Endodermal cell (in vitro differentiated cells): Measurements from ENCODE around the gene HOXB2. TPM values are rescaled to one million over a fixed set of nuclear protein-coding genes. Genes with fewer than 3 reads are reported as not detected.

Source experiments
- DNase-seq: peaks from one replicate; pipeline ENCODE4 v3.0.0-alpha.2; 2017
- H3K27ac ChIP-seq: 2 replicates; pipeline ENCODE4 v1.5.1; 2013; ENCODE audit warnings: mild to moderate bottlenecking, low read depth, low read length, moderate library complexity
- H3K27me3 ChIP-seq: 2 replicates; pipeline ENCODE4 v1.6.1; 2013; ENCODE audit warnings: mild to moderate bottlenecking, low read length, moderate library complexity; ENCODE audit not compliant: insufficient read depth, control insufficient read depth, poor library complexity, severe bottlenecking
- H3K36me3 ChIP-seq: 2 replicates; pipeline ENCODE4 v1.7.0; 2013; ENCODE audit warnings: mild to moderate bottlenecking, low read length, moderate library complexity; ENCODE audit not compliant: control insufficient read depth, insufficient read depth
- H3K4me1 ChIP-seq: one replicate; pipeline ENCODE4 v1.7.0; 2013; ENCODE audit warnings: low read length; ENCODE audit not compliant: control insufficient read depth, insufficient read depth
- H3K4me3 ChIP-seq: 2 replicates; pipeline ENCODE4 v1.5.1; 2013; ENCODE audit warnings: mild to moderate bottlenecking, low read length, moderate library complexity
- H3K9ac ChIP-seq: 2 replicates; pipeline ENCODE4 v1.6.1; 2013; ENCODE audit warnings: mild to moderate bottlenecking, low read length, moderate library complexity; ENCODE audit not compliant: poor library complexity, severe bottlenecking; ENCODE audit errors: extremely low read depth
- H3K9me3 ChIP-seq: 2 replicates; pipeline ENCODE4 v1.6.1; 2013; ENCODE audit warnings: mild to moderate bottlenecking, low read length, moderate library complexity; ENCODE audit not compliant: control insufficient read depth
- H3K27ac Mint-ChIP-seq: 2 replicates; pipeline ENCODE4 v1.8.0; 2020; ENCODE audit warnings: mixed read lengths
- H3K27me3 Mint-ChIP-seq: 2 replicates; pipeline ENCODE4 v1.8.0; 2021; ENCODE audit warnings: mild to moderate bottlenecking, mixed read lengths; ENCODE audit not compliant: insufficient read depth
- H3K36me3 Mint-ChIP-seq: 2 replicates; pipeline ENCODE4 v1.8.0; 2020; ENCODE audit warnings: low read depth, mixed read lengths
- H3K4me1 Mint-ChIP-seq: 2 replicates; pipeline ENCODE4 v1.8.0; 2020; ENCODE audit warnings: mixed read lengths
- H3K4me3 Mint-ChIP-seq: 2 replicates; pipeline ENCODE4 v1.8.0; 2020; ENCODE audit warnings: mild to moderate bottlenecking, moderate library complexity, mixed read lengths
- H3K9me3 Mint-ChIP-seq: 2 replicates; pipeline ENCODE4 v1.8.0; 2020; ENCODE audit warnings: mild to moderate bottlenecking, mixed read lengths
- CTCF ChIP-seq: fragments of 200-600 bp; sonication (generic); conservative IDR thresholded peaks from 2 replicates; pipeline ENCODE4 v1.5.0; 2021; ENCODE audit warnings: antibody characterized with exemption, mild to moderate bottlenecking
- WGBS, 2 experiments: methylation state at CpG; one replicate each; pipeline versions ENCODE4 v1.1.5 to v1.1.7; 2013; ENCODE audit warnings: missing lambda C conversion rate in 2 of 2, mixed read lengths in 1 of 2; ENCODE audit not compliant: insufficient coverage in 1 of 2, insufficient read length in 1 of 2; 5-methylcytosine and 5-hydroxymethylcytosine counted together
- total RNA-seq, 2 donors: library from RNA; stranded (reverse); fragmentation: NEBNext Ultra II Directional in 1 of 2; extraction: Animal tissue kit (Norgen Biotek cat#: 25700) in 1 of 2; gene quantifications; 2 replicates in 1 of 2; 3 replicates in 1 of 2; pipeline ENCODE4 v1.2.1, GENCODE V29; 2021

HOXB2 gene
- total RNA-seq, 2 donors from 2014 or later: 0.22 TPM; not detected in 1

DNA sequence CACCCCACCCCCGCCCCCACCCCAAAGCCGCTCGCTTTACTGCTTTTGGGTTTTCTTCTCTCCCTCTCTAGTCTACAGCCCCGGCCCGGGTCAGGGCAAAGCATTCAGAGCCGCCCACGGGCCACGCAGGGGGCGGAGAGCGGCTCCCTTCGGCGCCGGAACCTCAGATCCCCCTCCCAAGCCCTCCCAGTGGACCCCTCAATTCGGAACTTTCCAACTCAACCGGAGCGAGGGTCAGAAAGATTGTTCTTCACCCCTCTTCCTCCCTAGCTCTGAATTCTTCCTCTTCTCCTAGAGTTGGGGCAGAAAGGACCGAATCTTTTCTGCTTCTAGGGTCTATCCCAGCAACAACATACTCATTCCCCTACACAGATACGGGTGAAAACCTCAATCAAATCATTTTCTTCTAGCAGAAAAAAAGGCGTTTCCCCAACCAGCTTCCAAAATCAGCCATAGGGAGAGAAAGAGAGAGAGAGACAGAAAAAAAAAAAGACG lies 1.0 kb downstream of the HOXB2 start:
- Mint-ChIP-seq H3K36me3 (no peaks in the 10 kb centered on the region), H3K9me3 (no peaks in the 10 kb centered on the region), H3K27me3 (peaks cover 97% of the 10 kb centered on the region), H3K27ac (no peak overlapping the region), H3K4me1 (peaks cover 30% of the 10 kb centered on the region), H3K4me3 (peak overlapping the region; percentile 46)
- H3K36me3 ChIP-seq: no peaks in the 10 kb centered on the region
- H3K27me3 ChIP-seq: peaks cover 100% of the 10 kb centered on the region
- WGBS, 2 experiments: 4 to 8% methylated on average over 6 to 20 of the region's 20 CpGs
- no peaks in the 10 kb centered on the region for H3K9me3 ChIP-seq
- peak overlapping the region; percentile 82 for H3K4me3 ChIP-seq
- no peak overlapping the region for H3K9ac ChIP-seq
- peak overlapping the region; percentile 95 for H3K27ac ChIP-seq
- peaks cover 8% of the 10 kb centered on the region for H3K4me1 ChIP-seq
- DNase-seq: no peak
- no peak for TF ChIP-seq CTCF

- DNase-seq: peak; percentile 93
- peak overlapping the region; percentile 82 for H3K4me3 ChIP-seq
- H3K9me3 ChIP-seq: no peaks in the 10 kb centered on the region
- H3K9ac ChIP-seq: peak overlapping the region; percentile 6
- peak; percentile 64 for TF ChIP-seq CTCF
- WGBS, 2 experiments: 0 to 1% methylated on average over 10 to 72 of the region's 72 CpGs
- Mint-ChIP-seq H3K4me3 (peak overlapping the region; percentile 46), H3K36me3 (no peaks in the 10 kb centered on the region), H3K9me3 (no peaks in the 10 kb centered on the region), H3K27me3 (peaks cover 96% of the 10 kb centered on the region), H3K4me1 (peaks cover 27% of the 10 kb centered on the region), H3K27ac (no peak overlapping the region)
- H3K27me3 ChIP-seq: peaks cover 97% of the 10 kb centered on the region
- peak overlapping the region; percentile 95 for H3K27ac ChIP-seq
- no peaks in the 10 kb centered on the region for H3K36me3 ChIP-seq
- H3K4me1 ChIP-seq: peaks cover 4% of the 10 kb centered on the region
Observed at GRCh38 chr17:48543107-48543853, 1.6 kb downstream of the HOXB2 start.

GRCh38 chr17:48542698-48543106 lies 2.2 kb downstream of the HOXB2 start:
- Mint-ChIP-seq H3K4me1 (peaks cover 27% of the 10 kb centered on the region), H3K36me3 (no peaks in the 10 kb centered on the region), H3K27me3 (peaks cover 93% of the 10 kb centered on the region), H3K9me3 (no peaks in the 10 kb centered on the region), H3K27ac (no peak overlapping the region), H3K4me3 (peak overlapping the region; percentile 46)
- peaks cover 91% of the 10 kb centered on the region for H3K27me3 ChIP-seq
- H3K4me3 ChIP-seq: peak overlapping the region; percentile 82
- H3K4me1 ChIP-seq: peaks cover 4% of the 10 kb centered on the region
- no peak for TF ChIP-seq CTCF
- peak overlapping the region; percentile 6 for H3K9ac ChIP-seq
- no peaks in the 10 kb centered on the region for H3K9me3 ChIP-seq
- peak overlapping the region; percentile 95 for H3K27ac ChIP-seq
- no peak for DNase-seq
- 6 to 14% methylated on average over 10 to 12 of the region's 12 CpGs for WGBS, 2 experiments
- no peaks in the 10 kb centered on the region for H3K36me3 ChIP-seq
